A673 (cell line): Measurements from ENCODE around the gene NOD2. TPM values are rescaled to one million over a fixed set of nuclear protein-coding genes. Genes with fewer than 3 reads are reported as not detected.

ENCODE experiments used
- BruUV-seq: library from RNA; stranded (reverse); fragments of 400-500 nt; replicated peaks from 2 replicates; lab custom pipeline; 2021; lab: Mats Ljungman, UMichigan
- CTCF ChIA-PET: fragments of 300-600 bp; sonication (Branson Sonifier 250); formaldehyde crosslinking; loops from one replicate; lab custom pipeline; 2022; ENCODE audit warnings: antibody characterized with exemption; lab: Charles Lee
- POLR2A ChIA-PET: fragments of 300-600 bp; sonication (Branson Sonifier 250); formaldehyde crosslinking; loops from one replicate; lab custom pipeline; 2022; ENCODE audit warnings: antibody characterized with exemption; ENCODE audit not compliant: low non-redundant PET; lab: Charles Lee
- DNase-seq: peaks from one replicate; pipeline ENCODE4 v3.0.0-alpha.2; 2015; ENCODE audit warnings: low spot score
- H3K27ac ChIP-seq: fragments of 200-600 bp; sonication (generic); 2 replicates; pipeline ENCODE4 v1.5.1; 2016; ENCODE audit warnings: mixed run types, low read depth, mild to moderate bottlenecking, mixed read lengths, antibody characterized with exemption, low read length; ENCODE audit not compliant: poor library complexity, severe bottlenecking
- H3K27me3 ChIP-seq: fragments of 200-600 bp; sonication (generic); replicated peaks from 2 replicates; pipeline ENCODE4 v1.6.1; 2017; ENCODE audit warnings: mixed run types, low read depth, mild to moderate bottlenecking, mixed read lengths, antibody characterized with exemption, low read length; ENCODE audit not compliant: insufficient read depth, poor library complexity
- H3K36me3 ChIP-seq: fragments of 200-600 bp; sonication (generic); 2 replicates; pipeline ENCODE4 v1.6.1; 2016; ENCODE audit warnings: mixed run types, mild to moderate bottlenecking, mixed read lengths, antibody characterized with exemption, low read length; ENCODE audit not compliant: insufficient read depth, poor library complexity, severe bottlenecking
- H3K4me1 ChIP-seq: fragments of 200-600 bp; sonication (generic); 2 replicates; pipeline ENCODE4 v1.6.1; 2017; ENCODE audit warnings: mixed run types, mild to moderate bottlenecking, mixed read lengths, antibody characterized with exemption, low read length; ENCODE audit not compliant: insufficient read depth, poor library complexity, severe bottlenecking
- H3K4me3 ChIP-seq: fragments of 200-600 bp; sonication (generic); 2 replicates; pipeline ENCODE4 v1.5.1; 2016; ENCODE audit warnings: low read depth, mixed run types, mild to moderate bottlenecking, mixed read lengths, low read length; ENCODE audit not compliant: poor library complexity, severe bottlenecking
- H3K9me3 ChIP-seq: fragments of 200-600 bp; sonication (generic); 2 replicates; pipeline ENCODE4 v1.6.1; 2016; ENCODE audit warnings: mixed run types, low read depth, mild to moderate bottlenecking, mixed read lengths, antibody characterized with exemption, low read length; ENCODE audit not compliant: poor library complexity, severe bottlenecking
- CTCF ChIP-seq: fragments of 300-800, 200-600 bp; sonication (generic); conservative IDR thresholded peaks from 2 replicates; pipeline ENCODE4 v1.5.1; 2017; ENCODE audit warnings: low read depth, mild to moderate bottlenecking, antibody characterized with exemption, low read length, moderate library complexity, mixed read lengths
- EZH2 ChIP-seq: fragments of 200-600 bp; sonication (generic); IDR thresholded peaks from 2 replicates; pipeline ENCODE4 v1.6.1; 2017; ENCODE audit warnings: borderline replicate concordance, low read depth, mild to moderate bottlenecking, mixed read lengths, antibody characterized with exemption, low read length; ENCODE audit not compliant: poor library complexity, severe bottlenecking
- intact Hi-C: fragments of 100-400 bp; cut with micrococcal nuclease; formaldehyde crosslinking; loops from one replicate; pipeline ENCODE4 v1.10.0; 2022; ENCODE audit not compliant: unreplicated experiment
- total RNA-seq: library from RNA; stranded (reverse); gene quantifications from 2 replicates; pipeline ENCODE4 v1.2.3, GENCODE V29; 2021

NOD2 gene
- total RNA-seq, 1 experiment from 2014 or later: not detected

- H3K27me3 ChIP-seq: no peaks in the 10 kb centered on the region
- no peaks in the 10 kb centered on the region for H3K36me3 ChIP-seq
- H3K9me3 ChIP-seq: peaks cover 5% of the 10 kb centered on the region
- POLR2A ChIA-PET: no interaction called here
- no peak for DNase-seq
- TF ChIP-seq EZH2 (no peak), CTCF (no peak)
- H3K27ac ChIP-seq: no peak overlapping the region
- BruUV-seq: no TSS peak
- H3K4me3 ChIP-seq: no peak overlapping the region
- intact Hi-C loops: no loop called here
- CTCF ChIA-PET: no interaction called here
- no peaks in the 10 kb centered on the region for H3K4me1 ChIP-seq
These were observed 10.8 kb downstream of the NOD2 start for GRCh38 chr16:50704245-50704644.

- Histone ChIP-seq H3K27ac (no peak overlapping the region), H3K4me1 (no peaks in the 10 kb centered on the region), H3K4me3 (no peak overlapping the region), H3K27me3 (no peaks in the 10 kb centered on the region), H3K36me3 (no peaks in the 10 kb centered on the region), H3K9me3 (peaks cover 5% of the 10 kb centered on the region)
- POLR2A ChIA-PET: no interaction called here
- no TSS peak for BruUV-seq
- TF ChIP-seq EZH2 (no peak), CTCF (no peak)
- intact Hi-C loops: no loop called here
- CTCF ChIA-PET: no interaction called here
- no peak for DNase-seq
These were observed 12.2 kb downstream of the NOD2 start for GRCh38 chr16:50705436-50706110.

- Histone ChIP-seq H3K27me3 (no peaks in the 10 kb centered on the region), H3K36me3 (no peaks in the 10 kb centered on the region), H3K4me3 (no peak overlapping the region), H3K27ac (no peak overlapping the region), H3K9me3 (peaks cover 5% of the 10 kb centered on the region), H3K4me1 (no peaks in the 10 kb centered on the region)
- no peak for DNase-seq
- intact Hi-C loops: no loop called here
- TF ChIP-seq CTCF: no peak
- TF ChIP-seq EZH2: no peak
- ChIA-PET POLR2A (no interaction called here), CTCF (no interaction called here)
- no TSS peak for BruUV-seq
These were observed 12.8 kb downstream of the NOD2 start for GRCh38 chr16:50706250-50706649.
